Loucy (cell line): ENCODE data around the gene TMEM114.

Experiments
- H2AFZ ChIP-seq: fragments of 200-600 bp; sonication (generic); 2 replicates; pipeline ENCODE4 v1.6.0; 2016; ENCODE audit warnings: antibody characterized with exemption, mild to moderate bottlenecking, low read length, moderate library complexity
- H3F3A ChIP-seq: fragments of 200-600 bp; 2 replicates; pipeline ENCODE4 v1.6.0; 2016; ENCODE audit warnings: antibody characterized with exemption, low read depth, mild to moderate bottlenecking
- H3K27me3 ChIP-seq: fragments of 200-600 bp; sonication (generic); 2 replicates; pipeline ENCODE4 v1.6.1; 2014; ENCODE audit warnings: low read length, mild to moderate bottlenecking; ENCODE audit not compliant: insufficient read depth, poor library complexity, severe bottlenecking
- H3K36me3 ChIP-seq: fragments of 200-600 bp; sonication (generic); 2 replicates; pipeline ENCODE4 v1.6.1; 2016; ENCODE audit warnings: low read length; ENCODE audit not compliant: insufficient read depth
- H3K4me1 ChIP-seq: fragments of 200-600 bp; sonication (generic); 2 replicates; pipeline ENCODE4 v1.5.1; 2014; ENCODE audit warnings: low read length, mild to moderate bottlenecking; ENCODE audit not compliant: insufficient read depth, poor library complexity, severe bottlenecking
- H3K4me2 ChIP-seq: fragments of 200-600 bp; sonication (generic); 2 replicates; pipeline ENCODE4 v1.6.0; 2014; ENCODE audit warnings: antibody characterized with exemption, low read length, low read depth, mild to moderate bottlenecking; ENCODE audit not compliant: poor library complexity, severe bottlenecking
- H3K4me3 ChIP-seq: fragments of 200-600 bp; sonication (generic); 2 replicates; pipeline ENCODE4 v1.5.1; 2014; ENCODE audit warnings: low read length, mild to moderate bottlenecking, mixed read lengths; ENCODE audit not compliant: poor library complexity, severe bottlenecking
- H3K79me2 ChIP-seq: fragments of 200-600 bp; sonication (generic); 2 replicates; pipeline ENCODE4 v1.6.1; 2014; ENCODE audit warnings: low read length; ENCODE audit not compliant: insufficient read depth
- H3K9ac ChIP-seq: fragments of 200-600 bp; sonication (generic); 2 replicates; pipeline ENCODE4 v1.6.0; 2014; ENCODE audit warnings: mild to moderate bottlenecking, low read depth, low read length, moderate library complexity; ENCODE audit not compliant: poor library complexity, severe bottlenecking
- H3K9me2 ChIP-seq: fragments of 200-600 bp; sonication (generic); replicated peaks from 2 replicates; pipeline ENCODE4 v1.6.1; 2016; ENCODE audit warnings: low read depth, low read length, mixed read lengths
- H3K9me3 ChIP-seq: fragments of 200-600 bp; sonication (generic); 2 replicates; pipeline ENCODE4 v1.6.1; 2014; ENCODE audit warnings: mild to moderate bottlenecking, antibody characterized with exemption, low read length, low read depth; ENCODE audit not compliant: insufficient read depth
- H4K20me1 ChIP-seq: fragments of 200-600 bp; sonication (generic); 2 replicates; pipeline ENCODE4 v1.6.0; 2014; ENCODE audit warnings: antibody characterized with exemption, low read length, mild to moderate bottlenecking; ENCODE audit not compliant: insufficient read depth, poor library complexity, severe bottlenecking
- EZH2phosphoT487 ChIP-seq: fragments of 200-600 bp; IDR thresholded peaks from 2 replicates; pipeline ENCODE4 v1.6.1; 2018; ENCODE audit warnings: antibody characterized with exemption, mild to moderate bottlenecking, moderate library complexity, borderline replicate concordance
- TF ChIP-seq, protein P1 (sequence below): fragments of 200-600 bp; sonication (generic); conservative IDR thresholded peaks from 2 replicates; pipeline ENCODE4 v1.5.1; 2014; ENCODE audit warnings: mild to moderate bottlenecking, antibody characterized with exemption, low read length

TMEM114 gene

DNA sequence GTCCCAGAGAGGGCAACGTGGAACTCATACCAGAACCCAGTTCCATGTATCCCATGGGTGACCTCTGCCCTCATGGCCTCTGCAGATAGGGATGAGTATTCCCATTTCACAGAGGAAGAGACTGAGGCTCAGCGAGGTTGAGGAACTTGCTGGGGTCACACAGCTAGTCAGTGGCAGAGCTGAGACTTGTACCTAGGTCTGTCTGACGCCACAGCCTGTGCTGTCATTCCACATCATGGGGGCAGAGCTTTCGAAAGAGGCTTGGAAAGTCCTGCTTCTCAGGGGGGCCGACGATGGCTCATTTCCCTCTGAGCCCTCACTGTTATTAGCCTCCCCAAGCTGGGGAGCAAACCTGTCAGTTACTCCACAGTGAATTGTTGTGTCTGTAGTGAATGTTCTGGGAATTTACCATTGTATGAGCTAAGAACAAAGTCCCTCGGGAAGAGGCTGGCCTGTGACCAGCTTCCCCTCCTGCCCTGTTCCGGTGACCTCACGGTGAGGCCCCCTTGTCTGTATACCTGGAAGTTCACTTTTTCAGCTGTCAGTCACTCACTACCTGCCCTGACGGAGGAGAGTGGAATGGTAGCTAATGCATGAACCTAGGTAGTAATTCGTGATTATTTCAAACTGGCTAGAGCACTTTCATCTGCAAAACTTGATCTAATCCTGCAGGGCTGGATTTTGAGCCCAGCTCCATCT, 40.1 kb upstream of the TMEM114 start:
- H3K9me2 ChIP-seq = no peaks in the 10 kb centered on the region
- H4K20me1 ChIP-seq = no peaks in the 10 kb centered on the region
- no peak overlapping the region for H3K9ac ChIP-seq
- H3K4me3 ChIP-seq = no peak overlapping the region
- H3K27me3 ChIP-seq = no peaks in the 10 kb centered on the region
- H2AFZ ChIP-seq = no peak overlapping the region
- TF ChIP-seq EZH2phosphoT487 = no peak
- TF ChIP-seq, protein P1, sequence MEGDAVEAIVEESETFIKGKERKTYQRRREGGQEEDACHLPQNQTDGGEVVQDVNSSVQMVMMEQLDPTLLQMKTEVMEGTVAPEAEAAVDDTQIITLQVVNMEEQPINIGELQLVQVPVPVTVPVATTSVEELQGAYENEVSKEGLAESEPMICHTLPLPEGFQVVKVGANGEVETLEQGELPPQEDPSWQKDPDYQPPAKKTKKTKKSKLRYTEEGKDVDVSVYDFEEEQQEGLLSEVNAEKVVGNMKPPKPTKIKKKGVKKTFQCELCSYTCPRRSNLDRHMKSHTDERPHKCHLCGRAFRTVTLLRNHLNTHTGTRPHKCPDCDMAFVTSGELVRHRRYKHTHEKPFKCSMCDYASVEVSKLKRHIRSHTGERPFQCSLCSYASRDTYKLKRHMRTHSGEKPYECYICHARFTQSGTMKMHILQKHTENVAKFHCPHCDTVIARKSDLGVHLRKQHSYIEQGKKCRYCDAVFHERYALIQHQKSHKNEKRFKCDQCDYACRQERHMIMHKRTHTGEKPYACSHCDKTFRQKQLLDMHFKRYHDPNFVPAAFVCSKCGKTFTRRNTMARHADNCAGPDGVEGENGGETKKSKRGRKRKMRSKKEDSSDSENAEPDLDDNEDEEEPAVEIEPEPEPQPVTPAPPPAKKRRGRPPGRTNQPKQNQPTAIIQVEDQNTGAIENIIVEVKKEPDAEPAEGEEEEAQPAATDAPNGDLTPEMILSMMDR = no peak
- H3K79me2 ChIP-seq = no peaks in the 10 kb centered on the region
- peaks cover 17% of the 10 kb centered on the region; the same call in 1 of the 2 replicates for H3K36me3 ChIP-seq
- no peaks in the 10 kb centered on the region for H3F3A ChIP-seq
- H3K4me2 ChIP-seq = no peak overlapping the region
- H3K9me3 ChIP-seq = no peaks in the 10 kb centered on the region
- no peaks in the 10 kb centered on the region for H3K4me1 ChIP-seq

DNA sequence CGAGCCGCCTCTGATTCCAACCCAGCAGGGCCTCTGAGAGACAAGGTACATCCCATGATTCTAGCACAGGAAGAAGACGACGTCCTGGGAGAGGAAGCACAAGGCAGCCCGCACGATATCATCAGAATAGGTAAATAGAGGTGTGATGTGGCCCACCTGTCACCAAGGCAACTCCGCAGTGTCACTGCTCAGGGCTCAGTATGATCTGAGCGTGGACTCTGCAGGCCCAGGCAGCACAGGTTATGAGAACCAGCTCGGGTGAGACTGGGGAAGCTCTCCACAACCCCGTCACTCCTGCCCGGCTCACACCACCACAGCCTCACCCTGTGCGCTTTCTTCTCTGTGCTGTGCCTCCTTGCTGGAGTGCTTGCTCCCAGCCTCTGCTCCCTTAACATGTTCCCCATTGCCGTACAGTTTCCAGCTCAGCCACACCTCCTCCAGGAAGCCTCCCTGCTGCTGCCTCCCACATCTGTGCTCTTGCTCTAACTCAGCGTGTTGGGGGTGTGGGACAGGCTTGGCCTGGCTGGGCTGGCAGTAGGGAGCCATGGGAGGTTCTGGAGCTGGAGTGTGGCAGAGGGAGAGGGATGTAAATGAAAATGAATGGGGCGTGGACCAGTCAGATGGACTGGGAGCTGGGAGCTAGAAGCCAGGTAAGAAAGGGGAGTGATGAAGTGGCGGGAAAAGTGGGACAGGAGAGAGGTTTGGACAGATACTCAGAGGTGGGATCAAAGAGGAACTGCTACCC, 38.8 kb upstream of the TMEM114 start:
- H3K9me3 ChIP-seq = no peaks in the 10 kb centered on the region
- no peak overlapping the region for H3K9ac ChIP-seq
- H3F3A ChIP-seq = no peaks in the 10 kb centered on the region
- H3K36me3 ChIP-seq = peaks cover 17% of the 10 kb centered on the region; the same call in 1 of the 2 replicates
- no peaks in the 10 kb centered on the region for H3K9me2 ChIP-seq
- TF ChIP-seq, protein P1 = no peak
- no peak for TF ChIP-seq EZH2phosphoT487
- H4K20me1 ChIP-seq = peaks cover 6% of the 10 kb centered on the region
- H3K4me3 ChIP-seq = no peak overlapping the region
- no peak overlapping the region for H2AFZ ChIP-seq
- no peaks in the 10 kb centered on the region for H3K4me1 ChIP-seq
- 0 out of 2 replicates have a peak, but pooled peaks cover under 1% of the 10 kb centered on the region for H3K79me2 ChIP-seq
- H3K4me2 ChIP-seq = no peak overlapping the region
- no peaks in the 10 kb centered on the region for H3K27me3 ChIP-seq

DNA sequence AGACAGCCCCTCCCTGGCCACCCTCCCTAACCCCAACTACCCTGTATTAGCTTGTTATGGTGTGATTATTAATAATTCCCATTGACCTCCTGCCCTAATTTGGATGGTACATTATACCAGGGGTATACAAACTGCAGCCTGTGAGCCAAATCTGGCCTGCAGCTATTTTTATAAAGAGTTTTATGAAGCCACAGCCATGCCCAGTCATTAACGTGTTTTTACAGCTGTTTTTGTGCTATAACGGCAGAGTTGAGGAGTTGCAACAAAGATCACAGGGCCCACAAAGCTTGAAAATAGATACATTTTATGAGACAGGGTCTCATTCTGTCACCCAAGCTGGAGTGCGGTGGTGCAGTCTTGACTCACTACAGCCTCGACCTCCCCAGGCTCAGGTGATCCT, 37.1 kb upstream of the TMEM114 start:
- Histone ChIP-seq H3K4me1 (peaks cover 6% of the 10 kb centered on the region), H3F3A (no peaks in the 10 kb centered on the region), H3K27me3 (no peaks in the 10 kb centered on the region), H3K4me2 (peak overlapping the region; percentile 34), H3K4me3 (no peak overlapping the region), H3K9me2 (no peaks in the 10 kb centered on the region), H2AFZ (no peak overlapping the region), H3K79me2 (peaks cover 18% of the 10 kb centered on the region), H4K20me1 (peaks cover 9% of the 10 kb centered on the region), H3K36me3 (peaks cover 17% of the 10 kb centered on the region; the same call in 1 of the 2 replicates), H3K9me3 (no peaks in the 10 kb centered on the region), H3K9ac (no peak overlapping the region)
- TF ChIP-seq, protein P1 = no peak
- no peak for TF ChIP-seq EZH2phosphoT487
